Small intestine (tissue), 16 donors: ENCODE measurements around the gene FABP3. TPM values are rescaled to one million over a fixed set of nuclear protein-coding genes. Genes with fewer than 3 reads are reported as not detected.

Experiments used
- DNase-seq, 2 donors: peaks; one replicate each; pipeline versions ENCODE4 v3.0.0 to v3.0.0-alpha.2; 2013
- FAIRE-seq: peaks from 2 replicates; lab custom pipeline; 2012; peaks lifted over from hg19 to GRCh38; lab: Jason Lieb, UNC
- H3K27ac ChIP-seq, 3 donors: one replicate each; pipeline ENCODE4 v1.5.1; 2013; ENCODE audit warnings: low read length in 2 of 3, mild to moderate bottlenecking in 2 of 3, control low read depth in 1 of 3, inconsistent platforms in 1 of 3, low read depth in 1 of 3, moderate library complexity in 1 of 3
- H3K27me3 ChIP-seq, 3 donors: one replicate each; pipeline ENCODE4 v1.6.1; 2013; ENCODE audit warnings: low read length in 3 of 3, inconsistent platforms in 1 of 3; ENCODE audit not compliant: control insufficient read depth in 3 of 3, insufficient read depth in 3 of 3
- H3K36me3 ChIP-seq, 3 donors: one replicate each; pipeline ENCODE4 v1.6.1; 2013; ENCODE audit warnings: low read length in 3 of 3, inconsistent platforms in 1 of 3, low read depth in 1 of 3, mild to moderate bottlenecking in 1 of 3, moderate library complexity in 1 of 3; ENCODE audit not compliant: control insufficient read depth in 3 of 3, insufficient read depth in 2 of 3
- H3K4me1 ChIP-seq, 3 donors: one replicate each; pipeline ENCODE4 v1.6.1; 2013; ENCODE audit warnings: low read length in 2 of 3, inconsistent platforms in 1 of 3, low read depth in 1 of 3, mild to moderate bottlenecking in 1 of 3, moderate library complexity in 1 of 3; ENCODE audit not compliant: control insufficient read depth in 3 of 3, insufficient read depth in 2 of 3
- H3K4me3 ChIP-seq, 3 donors: one replicate each; pipeline ENCODE4 v1.5.1; 2013; ENCODE audit warnings: low read length in 3 of 3, control low read depth in 1 of 3, inconsistent platforms in 1 of 3, low read depth in 1 of 3, mild to moderate bottlenecking in 1 of 3, moderate library complexity in 1 of 3
- H3K9me3 ChIP-seq, 2 donors: one replicate each; pipeline ENCODE4 v1.6.1; 2013; ENCODE audit warnings: low read depth in 1 of 2, low read length in 1 of 2; ENCODE audit not compliant: control insufficient read depth in 2 of 2, insufficient read depth in 1 of 2
- WGBS, 3 donors: extraction: QIAGEN DNeasy Blood & Tissue Kit; methylation state at CpG; one replicate each; pipeline ENCODE4 v1.1.7; 2013; 5-methylcytosine and 5-hydroxymethylcytosine counted together
- long read RNA-seq, 10 donors: transcript quantifications; one replicate each; lab custom pipeline, GENCODE V29; 2026
- polyA plus RNA-seq, 4 donors: library from polyadenylated mRNA; stranded (reverse) in 3 of 4; unstranded in 1 of 4; fragments of 200-250 nt in 3 of 4; fragments of 120-200 nt in 1 of 4; gene quantifications; one replicate each; pipeline versions ENCODE4 v1.2.1 to v1.2.3, GENCODE V29; 2013
- donor health status: healthy with polysubstance abuse.
- donor health status: control.
- donor health status: control.
- donor health status: Bipolar disorder and iron deficiency.
- donor health status: healthy.

FABP3 gene
- polyA plus RNA-seq, result 10 to 100 TPM; 10.7 to 63.8 (median 20.2) TPM
- long read RNA-seq, donor 1, result 0 reads
- long read RNA-seq, donor 2, partial matches to known transcripts, result 0 of 2 reads
- long read RNA-seq, donor 2, other reads (novel, unspliced or antisense), result 0 of 2 reads
- long read RNA-seq, donor 3, transcript FABP3-201 (4 exons, 725 nt), result major isoform, 13 of 15 reads
- long read RNA-seq, donor 3, partial matches to known transcripts, result 0 of 15 reads
- long read RNA-seq, donor 3, other reads (novel, unspliced or antisense), result 0 of 15 reads
- long read RNA-seq, donor 4, result 0 reads
- long read RNA-seq, donor 5, partial matches to known transcripts, result 0 of 2 reads
- long read RNA-seq, donor 5, other reads (novel, unspliced or antisense), result 0 of 2 reads
- long read RNA-seq, donor 6, transcript FABP3-201 (4 exons, 725 nt), result major isoform, 7 of 7 reads
- long read RNA-seq, donor 6, partial matches to known transcripts, result 0 of 7 reads
- long read RNA-seq, donor 6, other reads (novel, unspliced or antisense), result 0 of 7 reads
- long read RNA-seq, donor 7, result 0 reads
- long read RNA-seq, donor 8, transcript FABP3-201 (4 exons, 725 nt), result major isoform, 7 of 7 reads
- long read RNA-seq, donor 8, partial matches to known transcripts, result 0 of 7 reads
- long read RNA-seq, donor 8, other reads (novel, unspliced or antisense), result 0 of 7 reads
- long read RNA-seq, donor 9, partial matches to known transcripts, result 0 of 4 reads
- long read RNA-seq, donor 9, other reads (novel, unspliced or antisense), result 0 of 4 reads
- long read RNA-seq, donor 10, transcript FABP3-203 (3 exons, 535 nt), result minor isoform, 7 of 28 reads
- long read RNA-seq, donor 10, transcript FABP3-201 (4 exons, 725 nt), result major isoform, 21 of 28 reads
- long read RNA-seq, donor 10, partial matches to known transcripts, result 0 of 28 reads
- long read RNA-seq, donor 10, other reads (novel, unspliced or antisense), result 0 of 28 reads

- Histone ChIP-seq H3K27me3 (no peaks in the 10 kb centered on the region), H3K4me1 (peaks cover 6 to 85% (median 11%) of the 10 kb centered on the region in 3 donors), H3K9me3 (no peaks in the 10 kb centered on the region), H3K4me3 (peak within 1 kb of the TSS in 2 of 3 donors; percentile 10 to 37), H3K36me3 (peaks cover 0 to 7% (median 0%) of the 10 kb centered on the region in 3 donors), H3K27ac (peak within 1 kb of the TSS; percentile 17 to 97 (median 73))
- DNase-seq, result peak; percentile 76 to 91
- FAIRE-seq, result no peak
- WGBS, 3 donors, result 7 to 21% (median 15%) methylated on average over 44 of the region's 44 CpGs
Observed at GRCh38 chr1:31373056-31373896, at the start of gene FABP3. Gene FABP3, minus strand, starts transcription at chr1:31373076. Its CDS starts 62 bp downstream, at chr1:31373014.

GRCh38 chr1:31421371-31422040 lies 48.6 kb upstream of the FABP3 start:
- H3K36me3 ChIP-seq, result peaks cover 0 to 39% (median 3%) of the 10 kb centered on the region in 3 donors
- 55 to 68% (median 67%) methylated on average over 9 of the region's 9 CpGs for WGBS, 3 donors
- no peak for DNase-seq
- H3K9me3 ChIP-seq, result no peaks in the 10 kb centered on the region
- H3K27ac ChIP-seq, result no peak overlapping the region
- H3K4me1 ChIP-seq, result peaks cover 0 to 23% (median 0%) of the 10 kb centered on the region in 3 donors
- H3K4me3 ChIP-seq, result no peak overlapping the region
- H3K27me3 ChIP-seq, result no peaks in the 10 kb centered on the region
- no peak for FAIRE-seq

- Histone ChIP-seq H3K27ac (no peak overlapping the region), H3K27me3 (no peaks in the 10 kb centered on the region), H3K4me1 (peaks cover 0 to 20% (median 0%) of the 10 kb centered on the region in 3 donors), H3K4me3 (no peak overlapping the region), H3K9me3 (no peaks in the 10 kb centered on the region), H3K36me3 (peaks cover 0 to 39% (median 3%) of the 10 kb centered on the region in 3 donors)
- 73 to 80% (median 74%) methylated on average over 5 of the region's 5 CpGs for WGBS, 3 donors
- FAIRE-seq (no peak), DNase-seq (no peak)
Observed at GRCh38 chr1:31420716-31421115, 47.8 kb upstream of the FABP3 start.

GRCh38 chr1:31418626-31419323 lies 45.9 kb upstream of the FABP3 start:
- WGBS, 3 donors, result 69 to 74% (median 71%) methylated on average over 4 of the region's 4 CpGs
- DNase-seq (no peak), FAIRE-seq (no peak)
- Histone ChIP-seq H3K27me3 (peaks cover 0 to 2% (median 2%) of the 10 kb centered on the region in 3 donors), H3K27ac (no peak overlapping the region), H3K4me1 (peaks cover 0 to 29% (median 0%) of the 10 kb centered on the region in 3 donors), H3K9me3 (no peaks in the 10 kb centered on the region), H3K36me3 (peaks cover 0 to 27% (median 1%) of the 10 kb centered on the region in 3 donors), H3K4me3 (no peak overlapping the region)

GRCh38 chr1:31417148-31417547 lies 44.3 kb upstream of the FABP3 start:
- DNase-seq, result peak; percentile 45 to 62
- no peak overlapping the region for H3K4me3 ChIP-seq
- peaks cover 0 to 21% (median 0%) of the 10 kb centered on the region in 3 donors for H3K36me3 ChIP-seq
- H3K27ac ChIP-seq, result no peak overlapping the region
- WGBS, 3 donors, result 69 to 76% (median 69%) methylated on average over 3 of the region's 3 CpGs
- no peak for FAIRE-seq
- H3K4me1 ChIP-seq, result peaks cover 0 to 32% (median 0%) of the 10 kb centered on the region in 3 donors
- no peaks in the 10 kb centered on the region for H3K9me3 ChIP-seq
- H3K27me3 ChIP-seq, result peaks cover 0 to 8% (median 3%) of the 10 kb centered on the region in 3 donors

- no peaks in the 10 kb centered on the region for H3K9me3 ChIP-seq
- peaks cover 0 to 19% (median 0%) of the 10 kb centered on the region in 3 donors for H3K36me3 ChIP-seq
- 85 to 86% (median 86%) methylated on average over 7 of the region's 7 CpGs for WGBS, 3 donors
- H3K27ac ChIP-seq, result no peak overlapping the region
- FAIRE-seq (no peak), DNase-seq (no peak)
- H3K27me3 ChIP-seq, result peaks cover 0 to 8% (median 5%) of the 10 kb centered on the region in 3 donors
- no peak overlapping the region for H3K4me3 ChIP-seq
- peaks cover 0 to 27% (median 0%) of the 10 kb centered on the region in 3 donors for H3K4me1 ChIP-seq
Observed at GRCh38 chr1:31416101-31416736, 43.3 kb upstream of the FABP3 start.
